Activated T-helper 9 cell treated with anti-CD3 and anti-CD28 coated beads, Interleukin-2, amount 50 U/mL, for 16 hours (primary cell): ENCODE measurements around the gene PTGR3.

Experiments used
- DNase-seq: peaks from one replicate; pipeline ENCODE4 v3.0.0-alpha.2; 2020; ENCODE audit warnings: low read depth

The PTGR3 gene

DNA sequence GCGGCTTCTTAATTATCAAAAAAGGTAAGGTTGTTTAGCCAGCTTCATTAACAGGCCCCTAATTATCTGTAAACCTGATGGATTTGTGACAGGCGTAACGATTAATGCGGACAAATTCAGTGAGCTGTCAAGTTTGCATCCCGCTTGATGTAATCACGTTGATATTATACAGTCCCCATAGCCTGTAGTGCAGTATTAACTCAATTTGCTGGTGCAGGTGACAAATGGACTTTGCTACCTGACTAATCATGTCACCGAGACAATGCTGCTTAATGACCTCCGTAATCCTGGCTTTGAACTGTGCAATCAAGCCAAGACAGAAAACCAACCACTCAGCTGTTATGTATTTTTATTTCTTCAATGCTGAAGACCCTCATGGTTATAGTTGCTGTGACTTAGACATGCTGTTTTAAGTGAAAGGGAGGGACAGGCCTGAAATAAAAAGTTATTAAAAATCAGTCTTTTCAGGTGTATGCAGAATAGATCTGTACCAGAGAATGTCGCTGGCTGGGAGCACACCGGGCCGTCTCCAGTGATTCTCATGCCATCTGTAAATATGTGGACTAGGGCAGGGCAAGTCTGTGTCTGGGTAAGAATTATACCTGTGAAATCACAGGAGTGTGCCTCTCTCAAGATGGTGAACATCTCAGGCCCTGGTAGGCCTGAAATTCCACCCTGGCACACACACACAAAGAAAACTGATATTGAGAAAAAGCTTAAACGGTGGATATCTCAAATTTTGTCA is 6.0 kb upstream of the PTGR3 start:
- DNase-seq: no peak

GRCh38 chr18:75214332-75214690 is 5.4 kb upstream of the PTGR3 start:
- no peak for DNase-seq

DNA sequence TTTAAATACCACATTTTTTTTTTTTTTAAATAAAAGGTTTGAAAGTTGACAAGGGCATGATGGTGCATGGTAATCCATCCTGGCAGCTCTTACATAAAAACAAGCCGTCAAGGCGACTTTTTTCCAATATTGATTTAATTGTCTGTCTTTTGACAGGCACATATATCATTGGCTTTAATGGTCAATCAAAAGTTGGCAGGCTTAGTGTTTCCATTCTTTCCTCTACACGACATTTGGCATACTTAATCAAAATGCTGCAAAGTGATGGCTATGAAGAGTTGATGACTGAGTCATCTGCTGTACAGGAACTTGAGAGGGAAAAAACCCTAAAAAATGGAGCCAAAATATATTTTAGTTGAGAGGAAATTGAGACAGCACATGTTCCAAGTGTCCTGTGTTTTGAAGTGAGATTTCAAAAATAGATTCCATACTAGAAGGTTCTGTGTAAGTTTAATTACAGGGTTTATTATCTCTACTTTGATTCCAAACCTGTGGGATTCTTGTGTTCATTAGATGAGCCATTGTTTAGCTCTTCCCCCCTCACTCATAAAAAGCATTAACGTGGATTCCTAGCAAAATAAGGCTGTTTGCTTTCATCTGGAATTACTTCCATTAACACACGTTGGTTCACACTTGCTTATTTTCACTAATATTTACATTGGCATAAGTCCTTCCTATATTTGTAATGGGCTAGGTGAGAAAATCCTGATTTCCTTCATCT is 4.8 kb upstream of the PTGR3 start:
- no peak for DNase-seq

DNA sequence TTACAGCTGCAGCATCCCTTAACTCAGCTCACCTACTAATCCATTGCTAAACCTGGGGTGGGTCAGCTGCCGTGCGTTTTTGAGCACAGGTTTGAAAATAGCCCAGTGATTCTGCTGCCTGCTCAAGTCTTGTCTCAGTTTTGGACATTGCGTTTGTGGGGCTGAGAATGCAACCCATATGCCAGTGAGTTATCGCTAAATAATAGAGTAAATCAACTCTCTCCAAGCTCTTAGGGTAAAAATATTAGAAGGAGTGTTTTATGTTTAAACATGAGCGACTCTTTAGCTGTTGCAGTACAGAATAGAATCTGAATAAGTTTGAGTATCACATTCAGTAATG is 3.8 kb upstream of the PTGR3 start:
- DNase-seq: no peak

GRCh38 chr18:75211953-75212750 is 3.2 kb upstream of the PTGR3 start:
- DNase-seq: peak; percentile 17

- DNase-seq: no peak
Observed at GRCh38 chr18:75211626-75211952, 2.6 kb upstream of the PTGR3 start.

DNA sequence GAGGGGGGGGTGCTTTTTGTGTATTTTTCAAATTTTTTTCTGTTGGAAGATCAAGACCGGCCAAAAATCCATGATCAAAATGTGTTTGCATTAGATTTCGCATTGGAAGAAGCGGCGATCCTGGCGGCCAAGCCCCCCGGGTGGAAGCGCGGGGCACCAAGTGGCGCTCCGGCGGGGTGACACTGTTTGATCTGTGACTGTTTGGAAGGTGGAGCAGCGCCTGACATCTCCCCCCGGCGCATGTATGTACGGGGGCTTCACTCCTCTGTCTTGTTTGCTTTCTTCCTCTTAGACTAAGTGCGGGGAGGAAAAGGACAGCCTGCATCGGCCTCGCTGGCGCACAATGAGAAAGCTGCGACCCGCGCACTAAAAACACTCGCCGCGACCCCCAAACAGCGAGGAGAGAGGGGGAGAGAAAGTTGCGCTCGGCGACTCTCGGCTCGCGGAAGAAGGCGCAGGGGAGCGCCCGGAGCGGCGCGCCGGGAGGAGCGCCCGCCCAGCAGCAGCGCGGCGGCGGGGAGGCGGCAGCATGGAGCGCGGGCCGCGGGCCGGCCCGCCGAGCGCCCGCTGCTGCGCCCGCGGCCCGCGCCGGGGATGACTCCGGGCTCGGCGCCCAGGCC is 2.2 kb upstream of the PTGR3 start:
- no peak for DNase-seq

GRCh38 chr18:75210274-75211001 is 1.5 kb upstream of the PTGR3 start, which contains the start of gene TSHZ1:
Gene TSHZ1, plus strand, starts transcription at chr18:75210797. Its CDS starts 1,080 bp downstream, at chr18:75211877.
- DNase-seq: peak; percentile 18

- no peak for DNase-seq
Observed at GRCh38 chr18:75209951-75210258, 966 bp upstream of the PTGR3 start.

- no peak for DNase-seq
Observed at GRCh38 chr18:75208836-75209128, 157 bp downstream of the PTGR3 start.

- DNase-seq: peak; percentile 19
Observed at GRCh38 chr18:75208155-75208835, 644 bp downstream of the PTGR3 start.

DNA sequence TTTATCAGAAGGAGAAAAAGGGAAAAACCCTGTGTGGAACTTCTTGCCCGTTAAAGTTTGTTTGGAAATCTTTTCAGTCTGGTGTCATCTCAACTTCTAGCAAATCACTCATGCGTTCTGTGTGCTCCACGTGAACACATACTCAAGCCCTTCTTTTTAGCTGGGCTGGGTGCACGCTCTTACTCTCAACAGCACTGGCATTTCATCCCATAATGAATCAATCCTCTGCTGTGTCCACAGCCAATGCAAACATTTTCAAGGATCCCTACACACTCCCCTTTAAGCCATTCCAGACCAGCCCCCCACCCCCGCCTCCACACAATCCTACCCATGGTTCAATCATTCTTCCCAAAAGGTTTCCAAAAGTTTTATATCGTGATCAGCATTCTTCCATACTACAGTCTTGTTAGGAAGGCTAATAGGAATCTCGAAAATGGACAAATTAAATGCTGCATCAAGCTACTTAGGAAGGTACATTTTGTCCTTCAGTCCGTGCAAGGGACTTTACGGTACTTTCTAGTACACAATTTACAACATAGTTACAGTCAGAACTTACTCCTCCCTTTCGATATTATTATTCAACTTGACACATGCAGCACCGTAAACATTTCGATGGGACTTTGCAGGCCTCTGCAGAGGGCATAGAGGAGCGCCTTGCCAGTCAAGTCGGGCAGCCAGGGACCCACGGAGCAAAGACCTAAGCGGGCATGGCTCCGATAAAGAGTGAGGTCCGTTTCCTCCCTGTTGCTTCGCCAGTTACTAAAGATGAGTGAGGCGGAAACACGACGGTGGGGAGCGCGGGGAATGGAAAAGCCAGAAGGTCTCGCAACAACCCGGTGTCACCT is 1.4 kb downstream of the PTGR3 start:
- no peak for DNase-seq

GRCh38 chr18:75206452-75207309 is 2.3 kb downstream of the PTGR3 start:
- DNase-seq: no peak

- no peak for DNase-seq
Observed at GRCh38 chr18:75205514-75206132, 3.3 kb downstream of the PTGR3 start.

- no peak for DNase-seq
Observed at GRCh38 chr18:75204732-75205513, 4.0 kb downstream of the PTGR3 start.

DNA sequence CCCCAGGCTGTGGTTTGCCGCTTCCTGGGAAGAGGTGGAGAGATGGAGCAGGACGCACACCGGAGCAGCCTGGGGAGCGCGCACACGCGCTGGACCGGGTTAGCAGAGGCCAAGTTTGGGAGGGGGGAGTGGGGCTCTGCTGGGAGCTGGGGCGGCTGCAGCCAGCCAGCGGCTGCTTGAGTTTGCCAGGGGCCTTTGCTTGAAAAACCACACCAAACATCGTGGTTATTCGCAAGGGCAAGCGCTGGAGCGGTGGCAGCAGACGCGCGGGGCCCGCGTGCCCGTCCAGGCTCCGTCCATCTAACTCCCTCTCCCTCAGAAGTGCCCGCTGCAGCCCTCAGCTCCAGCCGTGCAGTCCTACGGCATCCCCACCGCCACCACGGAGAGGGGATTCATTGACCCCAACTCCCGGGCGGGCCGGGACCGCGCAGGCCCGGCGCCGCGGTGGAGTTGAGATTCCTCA is 4.6 kb downstream of the PTGR3 start:
- DNase-seq: no peak

DNA sequence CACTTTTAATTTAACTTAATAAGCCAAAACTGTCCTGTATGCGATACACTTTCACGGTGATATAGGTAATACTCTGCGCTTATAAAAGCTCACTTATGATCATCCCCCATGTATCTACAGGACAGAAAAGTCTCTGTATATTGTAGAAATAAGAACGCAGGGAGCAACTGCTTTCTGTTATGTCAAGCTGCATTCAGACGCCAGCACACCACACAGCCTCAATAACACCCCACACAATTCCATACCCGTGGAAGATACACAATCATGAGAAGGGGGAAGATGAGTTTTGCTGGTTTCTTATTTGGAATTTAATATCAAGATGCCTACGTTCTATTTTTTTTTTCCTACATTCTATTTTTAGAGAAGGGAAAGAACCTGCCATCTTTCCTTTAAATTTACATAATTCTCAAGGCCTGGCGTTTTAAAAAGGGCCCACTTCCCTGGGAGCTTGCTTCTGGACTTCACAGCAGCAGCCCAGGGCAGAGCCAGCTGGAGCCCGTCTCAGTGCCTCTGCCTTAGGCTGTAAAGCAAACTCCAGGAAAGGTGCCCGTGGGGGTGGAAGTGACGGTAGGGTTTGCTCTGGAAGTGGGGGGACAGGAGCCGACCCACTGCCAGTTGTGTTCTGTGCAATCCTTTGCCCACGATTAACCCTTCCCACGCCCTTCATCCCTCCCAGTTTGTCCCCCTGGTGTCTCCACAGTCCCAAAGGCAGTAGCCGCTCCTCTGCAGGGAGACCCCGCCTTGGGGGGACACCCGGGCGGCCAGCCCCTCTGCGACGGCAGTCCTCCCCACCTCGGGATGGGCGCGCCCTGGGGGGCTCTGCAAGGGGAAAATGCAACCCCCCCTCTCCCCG is 5.3 kb downstream of the PTGR3 start:
- DNase-seq: no peak
